Large intestine (tissue), 3 donors: ENCODE data around the gene PRKCH. TPM values are rescaled to one million over a fixed set of nuclear protein-coding genes. Genes with fewer than 3 reads are reported as not detected.

Source experiments
- DNase-seq, 2 donors: peaks; one replicate each; pipeline versions ENCODE4 v3.0.0 to v3.0.0-alpha.2; 2013
- H3K27ac ChIP-seq: one replicate; pipeline ENCODE4 v1.5.1; 2013; ENCODE audit warnings: low read length
- H3K27me3 ChIP-seq: 2 replicates; pipeline ENCODE4 v1.6.1; 2013; ENCODE audit warnings: low read length; ENCODE audit not compliant: control insufficient read depth, insufficient read depth
- H3K36me3 ChIP-seq: 2 replicates; pipeline ENCODE4 v1.6.1; 2013; ENCODE audit warnings: low read length; ENCODE audit not compliant: control insufficient read depth, insufficient read depth
- H3K4me1 ChIP-seq: one replicate; pipeline ENCODE4 v1.6.1; 2013; ENCODE audit warnings: low read length; ENCODE audit not compliant: control insufficient read depth, insufficient read depth
- H3K4me3 ChIP-seq: one replicate; pipeline ENCODE4 v1.5.1; 2013; ENCODE audit warnings: low read length
- H3K9me3 ChIP-seq: one replicate; pipeline ENCODE4 v1.6.1; 2013; ENCODE audit warnings: mild to moderate bottlenecking, low read depth, low read length, moderate library complexity; ENCODE audit not compliant: control insufficient read depth
- WGBS: methylation state at CpG from one replicate; pipeline ENCODE4 v1.1.5; 2013; ENCODE audit warnings: low lambda C conversion rate; ENCODE audit not compliant: insufficient coverage; 5-methylcytosine and 5-hydroxymethylcytosine counted together
- polyA plus RNA-seq: library from polyadenylated mRNA; unstranded; fragments of 120-200 nt; gene quantifications from one replicate; pipeline ENCODE4 v1.2.1, GENCODE V29; 2013

Gene PRKCH
- polyA plus RNA-seq, 1 donor = 7.7 TPM

- Histone ChIP-seq H3K4me1 (no peaks in the 10 kb centered on the region), H3K27ac (no peak overlapping the region), H3K9me3 (no peaks in the 10 kb centered on the region), H3K36me3 (no peaks in the 10 kb centered on the region), H3K4me3 (no peak overlapping the region), H3K27me3 (no peaks in the 10 kb centered on the region)
- DNase-seq = no peak
- WGBS = no CpG with 5 or more reads among the region's 3 CpGs
These were observed 260.7 kb downstream of the PRKCH start for GRCh38 chr14:61581955-61582615.

GRCh38 chr14:61582815-61583214 lies 261.4 kb downstream of the PRKCH start:
- Histone ChIP-seq H3K27me3 (no peaks in the 10 kb centered on the region), H3K4me3 (no peak overlapping the region), H3K36me3 (no peaks in the 10 kb centered on the region), H3K27ac (no peak overlapping the region), H3K9me3 (no peaks in the 10 kb centered on the region), H3K4me1 (no peaks in the 10 kb centered on the region)
- DNase-seq = no peak
- no CpG with 5 or more reads among the region's 2 CpGs for WGBS

- Histone ChIP-seq H3K36me3 (no peaks in the 10 kb centered on the region), H3K27me3 (no peaks in the 10 kb centered on the region), H3K9me3 (no peaks in the 10 kb centered on the region), H3K27ac (no peak overlapping the region), H3K4me1 (no peaks in the 10 kb centered on the region), H3K4me3 (no peak overlapping the region)
- no peak for DNase-seq
- WGBS = no CpG with 5 or more reads among the region's 3 CpGs
These were observed 263.0 kb downstream of the PRKCH start for GRCh38 chr14:61584331-61584741.

GRCh38 chr14:61585598-61586543 lies 264.5 kb downstream of the PRKCH start:
- H3K36me3 ChIP-seq = no peaks in the 10 kb centered on the region
- DNase-seq = peak in 1 of 2 donors; percentile 44
- WGBS = 83% methylated on average over 1 of the region's 5 CpGs
- no peaks in the 10 kb centered on the region for H3K9me3 ChIP-seq
- H3K27ac ChIP-seq = peak overlapping the region; percentile 23
- H3K4me3 ChIP-seq = no peak overlapping the region
- no peaks in the 10 kb centered on the region for H3K4me1 ChIP-seq
- no peaks in the 10 kb centered on the region for H3K27me3 ChIP-seq

- Histone ChIP-seq H3K4me3 (no peak overlapping the region), H3K27ac (no peak overlapping the region), H3K4me1 (no peaks in the 10 kb centered on the region), H3K27me3 (no peaks in the 10 kb centered on the region), H3K36me3 (no peaks in the 10 kb centered on the region), H3K9me3 (no peaks in the 10 kb centered on the region)
- DNase-seq = no peak
- no CpG with 5 or more reads among the region's 4 CpGs for WGBS
These were observed 265.2 kb downstream of the PRKCH start for GRCh38 chr14:61586544-61587055.

GRCh38 chr14:61587081-61587713 lies 265.8 kb downstream of the PRKCH start:
- DNase-seq = no peak
- no peaks in the 10 kb centered on the region for H3K9me3 ChIP-seq
- no peaks in the 10 kb centered on the region for H3K27me3 ChIP-seq
- no peak overlapping the region for H3K4me3 ChIP-seq
- no peaks in the 10 kb centered on the region for H3K36me3 ChIP-seq
- no peaks in the 10 kb centered on the region for H3K4me1 ChIP-seq
- WGBS = no CpG with 5 or more reads among the region's 5 CpGs
- no peak overlapping the region for H3K27ac ChIP-seq

GRCh38 chr14:61588419-61588901 lies 267.1 kb downstream of the PRKCH start:
- H3K4me3 ChIP-seq = no peak overlapping the region
- no peak overlapping the region for H3K27ac ChIP-seq
- no peaks in the 10 kb centered on the region for H3K36me3 ChIP-seq
- DNase-seq = no peak
- no CpG with 5 or more reads among the region's 6 CpGs for WGBS
- H3K9me3 ChIP-seq = no peaks in the 10 kb centered on the region
- no peaks in the 10 kb centered on the region for H3K4me1 ChIP-seq
- H3K27me3 ChIP-seq = no peaks in the 10 kb centered on the region

- Histone ChIP-seq H3K27me3 (no peaks in the 10 kb centered on the region), H3K27ac (no peak overlapping the region), H3K9me3 (no peaks in the 10 kb centered on the region), H3K4me3 (no peak overlapping the region), H3K36me3 (no peaks in the 10 kb centered on the region), H3K4me1 (no peaks in the 10 kb centered on the region)
- WGBS = 40% methylated on average over 2 of the region's 12 CpGs
- no peak for DNase-seq
These were observed 268.6 kb downstream of the PRKCH start for GRCh38 chr14:61589691-61590581.

- no CpG with 5 or more reads among the region's 2 CpGs for WGBS
These were observed 270.5 kb downstream of the PRKCH start for GRCh38 chr14:61591862-61592261.

More at GRCh38 chr14:61591862-61592261, 270.5 kb downstream of the PRKCH start:
- no peaks in the 10 kb centered on the region for H3K9me3 ChIP-seq
- no peak for DNase-seq
- no peaks in the 10 kb centered on the region for H3K36me3 ChIP-seq
- no peaks in the 10 kb centered on the region for H3K27me3 ChIP-seq
- H3K4me1 ChIP-seq = no peaks in the 10 kb centered on the region
- H3K4me3 ChIP-seq = no peak overlapping the region
- H3K27ac ChIP-seq = no peak overlapping the region
